Activated CD4-positive, alpha-beta T cell treated with anti-CD3 and anti-CD28 coated beads, Interleukin-2, amount 50 U/mL, for 4 hours (primary cell): ENCODE data around the gene PCDHB4.
"Not testable (repeated sequence)": the region's sequence is repeated elsewhere in the genome, so short reads cannot be mapped to it uniquely, and the experiment has no call there.

ENCODE experiments used
- DNase-seq, 2 experiments: peaks; one replicate each; pipeline ENCODE4 v3.0.0-alpha.2; 2020

PCDHB4 gene

DNA sequence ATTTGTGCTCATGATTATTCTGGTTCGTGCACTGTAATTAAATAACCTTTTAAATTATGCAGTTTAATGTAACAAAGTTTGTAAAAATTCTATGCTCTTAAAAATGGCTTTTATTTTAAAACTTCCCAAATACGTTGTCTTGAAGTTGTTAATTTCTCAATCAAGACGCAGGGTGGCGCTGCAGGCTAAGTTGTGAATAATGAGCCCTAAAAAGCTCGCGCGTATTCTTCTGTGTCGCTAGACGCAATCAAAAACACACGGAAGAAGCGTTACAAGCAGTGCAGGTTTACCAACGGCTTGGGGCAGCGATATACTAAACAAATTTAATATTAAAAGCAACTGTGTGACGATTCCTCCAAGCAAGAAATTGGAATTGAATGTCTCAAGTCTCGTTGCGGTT lies at the start of gene PCDHB4:
Gene PCDHB4 (plus strand): TSS at position 256 of the 400 bp plus-strand sequence. CDS start 181 bp downstream, outside the sequence.
- no peak for DNase-seq

DNA sequence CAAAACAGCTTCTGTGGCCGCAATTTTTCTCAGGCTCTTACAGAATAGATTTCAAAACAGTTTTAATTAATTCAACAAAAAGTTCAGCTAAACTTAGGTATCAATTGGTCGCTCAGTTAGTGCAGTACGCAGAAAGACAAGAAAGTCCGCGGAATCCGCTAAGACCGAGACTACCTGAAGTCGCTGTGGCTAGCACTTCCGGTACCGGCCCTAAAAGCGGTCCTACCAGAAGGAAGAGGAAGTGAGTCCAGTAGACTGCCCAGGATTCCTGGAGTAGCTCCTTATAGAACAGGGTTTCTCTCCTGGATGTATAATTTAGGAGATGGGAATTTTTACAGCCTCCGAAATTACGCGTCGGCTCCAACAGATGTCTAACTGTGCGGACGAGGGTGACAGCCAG lies 43.8 kb upstream of the PCDHB4 start:
- DNase-seq: no peak

DNA sequence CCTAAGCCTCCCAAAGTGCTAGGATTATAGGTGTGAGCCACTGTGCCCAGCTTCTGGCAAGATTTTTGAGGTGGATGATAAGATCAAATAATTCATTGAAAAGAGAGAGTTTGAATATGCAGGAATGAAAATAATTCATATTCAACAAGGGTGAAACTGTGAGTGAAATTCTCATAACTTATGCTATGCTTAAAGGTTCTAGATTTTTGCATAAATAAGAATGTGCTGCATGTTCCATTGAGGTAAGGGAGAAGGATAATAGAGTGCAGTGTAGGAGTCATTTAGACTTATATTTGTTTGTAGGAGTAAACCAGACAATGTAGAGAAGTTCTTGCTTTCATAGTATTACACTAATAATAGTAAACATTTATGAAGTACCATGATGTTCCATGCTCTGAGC lies 39.4 kb upstream of the PCDHB4 start:
- no peak for DNase-seq

DNA sequence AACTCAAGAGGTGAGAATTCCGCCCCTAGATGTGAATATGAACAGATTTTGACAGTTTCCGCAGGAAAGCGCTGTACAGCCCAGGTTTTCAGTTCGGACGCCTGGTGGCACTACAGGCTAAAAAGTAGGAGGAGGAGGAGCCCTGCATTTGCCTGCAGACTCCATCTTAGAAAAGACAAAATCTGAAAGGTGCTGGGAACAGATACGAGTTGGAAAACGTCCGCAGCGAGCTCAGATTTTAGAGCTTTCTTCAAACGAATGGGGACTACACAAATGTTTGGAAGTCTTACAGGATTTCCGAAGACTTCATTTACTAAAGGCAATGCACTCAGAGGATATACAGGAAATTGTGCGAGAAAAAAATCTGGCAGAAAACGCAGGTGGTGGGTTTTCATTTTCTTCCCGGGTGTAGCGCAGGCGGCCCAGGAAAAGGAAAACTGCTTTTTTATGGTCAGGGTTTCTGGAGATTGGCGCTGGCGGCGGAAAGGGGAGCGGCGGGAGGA lies 37.1 kb upstream of the PCDHB4 start:
- peak; percentile 15 to 19 for DNase-seq

DNA sequence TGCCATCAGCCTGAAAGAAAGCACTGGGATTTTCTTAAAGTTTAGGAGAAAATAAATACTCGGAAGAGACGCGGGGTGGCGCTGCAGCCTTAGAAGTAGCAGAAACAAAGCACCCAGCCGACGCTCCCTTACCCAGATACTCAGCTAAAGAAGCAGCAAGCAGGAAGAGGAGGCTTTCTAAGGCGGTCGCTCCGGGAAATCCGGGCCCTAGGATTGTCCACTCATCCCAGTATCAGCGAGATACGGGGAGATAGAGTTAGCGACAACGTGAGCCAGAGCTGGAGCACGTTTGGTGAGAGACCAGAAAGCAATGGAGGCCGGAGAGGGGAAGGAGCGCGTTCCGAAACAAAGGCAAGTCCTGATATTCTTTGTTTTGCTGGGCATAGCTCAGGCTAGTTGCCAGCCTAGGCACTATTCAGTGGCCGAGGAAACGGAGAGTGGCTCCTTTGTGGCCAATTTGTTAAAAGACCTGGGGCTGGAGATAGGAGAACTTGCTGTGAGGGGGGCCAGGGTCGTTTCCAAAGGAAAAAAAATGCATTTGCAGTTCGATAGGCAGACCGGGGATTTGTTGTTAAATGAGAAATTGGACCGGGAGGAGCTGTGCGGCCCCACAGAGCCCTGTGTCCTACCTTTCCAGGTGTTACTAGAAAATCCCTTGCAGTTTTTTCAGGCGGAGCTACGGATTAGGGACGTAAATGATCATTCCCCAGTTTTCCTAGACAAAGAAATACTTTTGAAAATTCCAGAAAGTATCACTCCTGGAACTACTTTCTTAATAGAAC lies 26.9 kb upstream of the PCDHB4 start, which contains the start of gene PCDHB2:
Gene PCDHB2 (plus strand): TSS at position 135 of the 782 bp plus-strand sequence. CDS start 176 bp downstream, at position 311.
- DNase-seq: no peak

DNA sequence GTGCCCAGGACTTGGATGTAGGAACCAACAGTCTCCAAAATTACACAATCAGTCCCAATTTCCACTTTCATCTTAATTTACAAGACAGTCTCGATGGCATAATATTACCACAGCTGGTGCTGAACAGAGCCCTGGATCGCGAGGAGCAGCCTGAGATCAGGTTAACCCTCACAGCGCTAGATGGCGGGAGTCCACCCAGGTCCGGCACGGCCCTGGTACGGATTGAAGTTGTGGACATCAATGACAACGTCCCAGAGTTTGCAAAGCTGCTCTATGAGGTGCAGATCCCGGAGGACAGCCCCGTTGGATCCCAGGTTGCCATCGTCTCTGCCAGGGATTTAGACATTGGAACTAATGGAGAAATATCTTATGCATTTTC lies 26.4 kb upstream of the PCDHB4 start:
- DNase-seq: no peak

DNA sequence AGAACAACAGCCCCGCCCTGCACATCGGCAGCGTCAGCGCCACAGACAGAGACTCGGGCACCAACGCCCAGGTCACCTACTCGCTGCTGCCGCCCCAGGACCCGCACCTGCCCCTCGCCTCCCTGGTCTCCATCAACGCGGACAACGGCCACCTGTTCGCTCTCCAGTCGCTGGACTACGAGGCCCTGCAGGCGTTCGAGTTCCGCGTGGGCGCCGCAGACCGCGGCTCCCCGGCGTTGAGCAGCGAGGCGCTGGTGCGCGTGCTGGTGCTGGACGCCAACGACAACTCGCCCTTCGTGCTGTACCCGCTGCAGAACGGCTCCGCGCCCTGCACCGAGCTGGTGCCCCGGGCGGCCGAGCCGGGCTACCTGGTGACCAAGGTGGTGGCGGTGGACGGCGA lies 25.4 kb upstream of the PCDHB4 start:
- not testable (repeated sequence) for DNase-seq

DNA sequence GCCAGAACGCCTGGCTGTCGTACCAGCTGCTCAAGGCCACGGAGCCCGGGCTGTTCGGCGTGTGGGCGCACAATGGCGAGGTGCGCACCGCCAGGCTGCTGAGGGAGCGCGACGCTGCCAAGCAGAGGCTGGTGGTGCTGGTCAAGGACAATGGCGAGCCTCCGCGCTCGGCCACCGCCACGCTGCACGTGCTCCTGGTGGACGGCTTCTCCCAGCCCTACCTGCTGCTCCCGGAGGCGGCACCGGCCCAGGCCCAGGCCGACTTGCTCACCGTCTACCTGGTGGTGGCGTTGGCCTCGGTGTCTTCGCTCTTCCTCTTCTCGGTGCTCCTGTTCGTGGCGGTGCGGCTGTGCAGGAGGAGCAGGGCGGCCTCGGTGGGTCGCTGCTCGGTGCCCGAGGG lies 25.0 kb upstream of the PCDHB4 start:
- DNase-seq: not testable (repeated sequence)

DNA sequence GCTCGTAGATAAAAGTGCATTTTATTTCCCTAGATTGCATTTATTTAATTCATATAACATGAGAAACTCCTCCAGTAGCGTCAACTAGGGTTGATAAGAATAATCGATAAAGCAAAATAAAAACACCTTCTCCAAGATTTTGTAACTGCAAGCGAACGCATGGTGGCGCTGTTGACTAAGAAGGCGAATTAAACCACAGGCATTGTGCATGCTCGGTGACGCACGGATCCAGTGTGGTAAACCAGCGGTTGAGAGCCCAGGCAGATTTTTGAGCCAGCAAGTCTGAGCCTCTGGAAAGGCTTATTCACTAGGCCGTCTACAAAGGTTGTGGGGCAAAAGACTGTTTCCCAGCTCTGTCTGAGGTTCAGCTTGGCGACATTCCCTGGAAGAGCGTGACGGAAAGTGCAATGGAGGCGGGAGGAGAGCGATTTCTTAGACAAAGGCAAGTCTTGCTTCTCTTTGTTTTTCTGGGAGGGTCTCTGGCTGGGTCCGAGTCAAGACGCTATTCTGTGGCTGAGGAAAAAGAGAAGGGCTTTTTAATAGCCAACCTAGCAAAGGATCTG lies 21.3 kb upstream of the PCDHB4 start, which contains the start of gene PCDHB3:
Gene PCDHB3 (plus strand): TSS at position 231 of the 563 bp plus-strand sequence. CDS start 177 bp downstream, at position 408.
- DNase-seq: peak in 1 of 2 experiments; percentile 10

DNA sequence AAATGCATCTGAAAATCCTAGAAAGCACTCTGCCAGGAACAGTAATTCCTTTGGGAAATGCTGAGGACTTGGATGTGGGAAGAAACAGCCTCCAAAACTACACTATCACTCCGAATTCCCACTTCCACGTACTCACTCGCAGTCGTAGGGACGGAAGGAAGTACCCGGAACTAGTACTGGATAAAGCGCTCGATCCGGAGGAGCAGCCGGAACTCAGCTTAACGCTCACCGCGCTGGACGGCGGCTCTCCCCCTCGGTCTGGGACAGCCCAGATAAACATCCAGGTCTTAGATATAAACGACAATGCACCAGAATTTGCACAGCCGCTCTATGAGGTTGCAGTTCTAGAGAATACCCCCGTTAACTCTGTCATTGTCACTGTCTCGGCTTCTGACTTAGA lies 20.6 kb upstream of the PCDHB4 start:
- DNase-seq: no peak

DNA sequence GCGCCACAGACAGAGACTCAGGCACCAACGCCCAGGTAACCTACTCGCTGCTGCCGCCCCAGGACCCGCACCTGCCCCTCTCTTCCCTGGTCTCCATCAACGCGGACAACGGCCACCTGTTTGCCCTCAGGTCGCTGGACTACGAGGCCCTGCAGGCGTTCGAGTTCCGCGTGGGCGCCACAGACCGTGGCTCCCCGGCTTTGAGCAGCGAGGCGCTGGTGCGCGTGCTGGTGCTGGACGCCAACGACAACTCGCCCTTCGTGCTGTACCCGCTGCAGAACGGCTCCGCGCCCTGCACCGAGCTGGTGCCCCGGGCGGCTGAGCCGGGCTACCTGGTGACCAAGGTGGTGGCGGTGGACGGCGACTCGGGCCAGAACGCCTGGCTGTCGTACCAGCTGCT lies 19.5 kb upstream of the PCDHB4 start:
- not testable (repeated sequence) for DNase-seq

DNA sequence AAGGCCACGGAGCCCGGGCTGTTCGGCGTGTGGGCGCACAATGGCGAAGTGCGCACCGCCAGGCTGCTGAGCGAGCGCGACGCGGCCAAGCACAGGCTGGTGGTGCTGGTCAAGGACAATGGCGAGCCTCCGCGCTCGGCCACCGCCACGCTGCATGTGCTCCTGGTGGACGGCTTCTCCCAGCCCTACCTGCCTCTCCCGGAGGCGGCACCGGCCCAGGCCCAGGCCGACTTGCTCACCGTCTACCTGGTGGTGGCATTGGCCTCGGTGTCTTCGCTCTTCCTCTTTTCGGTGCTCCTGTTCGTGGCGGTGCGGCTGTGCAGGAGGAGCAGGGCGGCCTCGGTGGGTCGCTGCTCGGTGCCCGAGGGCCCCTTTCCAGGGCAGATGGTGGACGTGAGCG lies 19.1 kb upstream of the PCDHB4 start:
- not testable (repeated sequence) for DNase-seq

DNA sequence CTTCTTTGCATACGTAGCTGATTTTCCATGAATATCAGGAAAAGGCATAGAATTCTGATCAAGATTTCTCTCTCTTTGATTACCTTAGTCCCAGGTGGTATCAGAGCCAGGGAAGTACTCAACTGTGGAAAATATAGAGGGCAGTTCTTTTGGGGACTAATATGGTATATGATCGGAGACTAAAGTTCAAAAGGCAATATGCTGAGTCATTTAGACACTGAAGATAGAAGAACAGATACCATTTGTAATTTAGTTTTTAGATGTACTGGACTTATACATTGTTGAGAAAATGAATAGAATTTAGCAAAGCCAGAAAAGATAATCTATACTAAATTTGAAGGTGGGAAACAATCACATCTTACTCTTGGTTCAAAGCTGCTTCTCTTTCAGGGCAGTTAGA lies 16.3 kb upstream of the PCDHB4 start:
- DNase-seq: no peak

DNA sequence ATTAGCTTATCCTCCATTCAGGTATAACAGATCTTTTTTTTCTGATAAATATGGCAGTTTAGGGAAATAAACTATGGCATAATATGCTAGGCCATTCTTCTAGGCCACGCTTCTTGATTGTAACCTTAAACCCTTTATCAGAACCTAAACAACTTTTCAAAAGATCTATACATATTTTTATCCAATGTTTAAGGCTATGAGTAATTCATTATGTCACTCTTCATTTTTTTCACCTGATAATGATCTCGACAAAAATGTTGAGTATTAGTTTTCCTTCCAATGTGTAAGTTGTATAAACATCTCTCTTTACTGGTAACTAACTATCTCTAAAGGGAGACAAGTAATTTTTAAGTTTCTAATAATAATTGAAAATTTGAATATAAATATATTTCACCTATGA lies 2.4 kb upstream of the PCDHB4 start:
- DNase-seq: no peak

DNA sequence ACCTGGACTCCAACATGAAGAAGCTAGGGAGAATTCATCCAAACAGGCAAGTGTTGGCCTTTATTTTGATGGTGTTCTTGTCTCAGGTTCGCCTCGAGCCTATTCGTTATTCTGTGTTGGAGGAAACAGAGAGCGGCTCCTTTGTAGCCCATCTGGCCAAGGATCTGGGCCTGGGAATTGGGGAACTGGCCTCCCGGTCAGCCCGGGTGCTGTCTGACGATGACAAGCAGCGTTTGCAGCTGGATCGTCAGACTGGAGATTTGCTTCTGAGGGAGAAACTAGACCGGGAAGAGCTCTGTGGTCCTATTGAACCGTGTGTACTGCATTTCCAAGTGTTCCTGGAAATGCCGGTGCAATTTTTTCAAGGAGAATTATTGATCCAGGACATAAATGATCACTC lies 367 bp downstream of the PCDHB4 start:
- DNase-seq: no peak

DNA sequence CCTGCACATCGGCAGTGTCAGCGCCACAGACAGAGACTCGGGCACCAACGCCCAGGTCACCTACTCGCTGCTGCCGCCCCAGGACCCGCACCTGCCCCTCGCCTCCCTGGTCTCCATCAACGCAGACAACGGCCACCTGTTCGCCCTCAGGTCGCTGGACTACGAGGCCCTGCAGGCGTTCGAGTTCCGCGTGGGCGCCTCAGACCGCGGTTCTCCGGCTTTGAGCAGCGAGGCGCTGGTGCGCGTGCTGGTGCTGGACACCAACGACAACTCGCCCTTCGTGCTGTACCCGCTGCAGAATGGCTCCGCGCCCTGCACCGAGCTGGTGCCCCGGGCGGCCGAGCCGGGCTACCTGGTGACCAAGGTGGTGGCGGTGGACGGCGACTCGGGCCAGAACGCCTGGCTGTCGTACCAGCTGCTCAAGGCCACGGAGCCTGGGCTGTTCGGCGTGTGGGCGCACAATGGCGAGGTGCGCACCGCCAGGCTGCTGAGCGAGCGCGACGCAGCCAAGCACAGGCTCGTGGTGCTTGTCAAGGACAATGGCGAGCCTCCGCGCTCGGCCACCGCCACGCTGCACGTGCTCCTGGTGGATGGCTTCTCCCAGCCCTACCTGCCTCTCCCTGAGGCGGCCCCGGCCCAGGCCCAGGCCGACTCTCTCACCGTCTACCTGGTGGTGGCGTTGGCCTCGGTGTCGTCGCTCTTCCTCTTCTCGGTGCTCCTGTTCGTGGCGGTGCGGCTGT lies 1.9 kb downstream of the PCDHB4 start:
- not testable (repeated sequence) for DNase-seq

DNA sequence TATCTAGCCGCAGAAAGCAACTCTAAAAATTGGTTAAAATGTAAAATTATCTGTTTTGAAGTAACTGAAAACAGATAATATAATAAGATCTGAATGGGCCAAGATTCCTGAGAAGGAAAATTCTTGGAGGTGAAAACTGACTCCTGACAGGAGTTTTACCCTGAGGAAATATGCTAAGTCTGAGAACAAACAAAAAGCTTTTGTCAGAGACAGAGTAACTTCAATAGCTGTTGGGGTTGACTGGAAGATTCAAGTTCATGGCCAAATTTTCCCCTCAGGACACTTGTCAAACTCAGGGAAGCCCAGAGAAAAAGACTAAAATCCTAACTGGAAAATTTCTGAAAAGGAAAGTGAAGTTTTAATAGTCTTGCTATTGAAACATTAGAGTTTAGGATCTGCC lies 5.7 kb downstream of the PCDHB4 start:
- no peak for DNase-seq

DNA sequence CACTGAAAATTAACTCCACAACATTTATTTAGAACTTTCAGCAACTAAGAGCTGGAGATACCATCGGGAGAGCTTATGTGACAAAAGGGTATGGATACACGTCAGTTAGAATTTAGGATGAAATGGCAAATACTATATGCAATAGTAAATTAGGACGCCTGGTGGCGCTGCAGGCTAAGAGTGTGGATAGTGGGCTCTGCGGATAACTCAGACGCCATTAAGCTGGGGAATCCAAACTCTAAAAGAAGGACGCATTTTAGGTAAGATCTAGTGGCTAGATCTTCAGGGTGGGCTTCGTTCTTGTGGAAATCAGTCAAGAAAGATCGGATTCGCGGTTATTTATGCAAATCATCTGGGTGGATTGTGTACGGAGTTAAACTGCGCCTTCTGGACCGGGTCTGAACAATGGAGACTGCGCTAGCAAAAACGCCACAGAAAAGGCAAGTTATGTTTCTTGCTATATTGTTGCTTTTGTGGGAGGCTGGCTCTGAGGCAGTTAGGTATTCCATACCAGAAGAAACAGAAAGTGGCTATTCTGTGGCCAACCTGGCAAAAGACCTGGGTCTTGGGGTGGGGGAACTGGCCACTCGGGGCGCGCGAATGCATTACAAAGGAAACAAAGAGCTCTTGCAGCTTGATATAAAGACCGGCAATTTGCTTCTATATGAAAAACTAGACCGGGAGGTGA lies 13.6 kb downstream of the PCDHB4 start, which contains the start of gene PCDHB5:
Gene PCDHB5 (plus strand): TSS at position 177 of the 688 bp plus-strand sequence. CDS start 229 bp downstream, at position 406.
- DNase-seq: no peak

DNA sequence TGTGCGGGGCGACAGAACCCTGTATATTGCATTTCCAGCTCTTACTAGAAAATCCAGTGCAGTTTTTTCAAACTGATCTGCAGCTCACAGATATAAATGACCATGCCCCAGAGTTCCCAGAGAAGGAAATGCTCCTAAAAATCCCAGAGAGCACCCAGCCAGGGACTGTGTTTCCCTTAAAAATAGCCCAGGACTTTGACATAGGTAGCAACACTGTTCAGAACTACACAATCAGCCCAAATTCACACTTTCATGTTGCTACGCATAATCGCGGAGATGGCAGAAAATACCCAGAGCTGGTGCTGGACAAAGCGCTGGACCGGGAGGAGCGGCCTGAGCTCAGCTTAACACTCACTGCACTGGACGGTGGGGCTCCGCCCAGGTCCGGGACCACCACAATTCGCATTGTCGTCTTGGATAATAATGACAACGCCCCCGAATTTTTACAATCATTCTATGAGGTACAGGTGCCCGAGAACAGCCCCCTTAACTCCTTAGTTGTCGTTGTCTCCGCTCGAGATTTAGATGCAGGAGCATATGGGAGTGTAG lies 14.2 kb downstream of the PCDHB4 start:
- DNase-seq: no peak

DNA sequence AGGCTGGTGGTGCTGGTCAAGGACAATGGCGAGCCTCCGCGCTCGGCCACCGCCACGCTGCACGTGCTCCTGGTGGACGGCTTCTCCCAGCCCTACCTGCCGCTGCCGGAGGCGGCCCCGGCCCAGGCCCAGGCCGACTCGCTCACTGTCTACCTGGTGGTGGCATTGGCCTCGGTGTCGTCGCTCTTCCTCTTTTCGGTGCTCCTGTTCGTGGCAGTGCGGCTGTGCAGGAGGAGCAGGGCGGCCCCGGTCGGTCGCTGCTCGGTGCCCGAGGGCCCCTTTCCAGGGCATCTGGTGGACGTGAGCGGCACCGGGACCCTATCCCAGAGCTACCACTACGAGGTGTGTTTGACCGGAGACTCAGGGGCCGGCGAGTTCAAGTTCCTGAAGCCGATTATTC lies 15.7 kb downstream of the PCDHB4 start:
- DNase-seq: not testable (repeated sequence)

DNA sequence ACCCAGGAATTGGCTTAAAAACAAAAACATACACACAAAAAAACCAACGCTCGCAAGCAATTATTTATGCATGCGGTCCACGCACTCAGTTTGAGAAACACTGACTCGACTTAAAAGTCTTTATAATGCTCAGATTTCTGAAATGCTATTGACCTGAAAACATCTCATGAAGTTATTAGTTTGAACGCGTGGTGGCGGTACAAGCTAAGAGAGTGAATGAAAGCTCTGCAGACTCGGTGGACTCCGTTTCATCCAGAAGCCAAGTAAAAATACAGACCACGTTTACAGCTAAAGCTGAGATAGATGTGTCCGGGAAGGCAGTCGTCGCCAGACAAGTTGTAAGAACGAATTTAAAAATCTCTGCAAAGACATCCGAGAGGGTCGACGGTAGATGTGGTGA lies 28.2 kb downstream of the PCDHB4 start, which contains the start of gene PCDHB6:
Gene PCDHB6 (plus strand): TSS at position 246 of the 400 bp plus-strand sequence. CDS start 201 bp downstream, outside the sequence.
- no peak for DNase-seq
